A549 (cell line): ENCODE measurements around the gene CHMP2B. TPM values are rescaled to one million over a fixed set of nuclear protein-coding genes. Genes with fewer than 3 reads are reported as not detected.

Source experiments
- ATAC-seq, 2 experiments: fragments of 200-7000 bp in 1 of 2; fragments of >200 bp in 1 of 2; cut with Nextera tagmentation in 1 of 2; cut with Tn5 transposase in 1 of 2; 3 replicates each; pipeline versions ENCODE4 v1.8.0 to v1.9.1; 2018 to 2020; ENCODE audit warnings: mild to moderate bottlenecking in 1 of 2, moderate library complexity in 1 of 2
- CTCF ChIA-PET: fragments of 300-600 bp; sonication (Branson Sonifier 250); formaldehyde crosslinking; extraction: SDS; loops from one replicate; lab custom pipeline; 2021; ENCODE audit warnings: antibody characterized with exemption, inconsistent platforms; lab: Yijun Ruan, JAX
- POLR2A ChIA-PET: fragments of 350-600 bp; formaldehyde crosslinking; extraction: SDS; loops from one replicate; lab custom pipeline; 2021; ENCODE audit warnings: antibody characterized with exemption, inconsistent platforms; lab: Yijun Ruan, JAX
- DNase-seq, 2 experiments: peaks; one replicate each; pipeline versions ENCODE4 v3.0.0 to v3.0.0-alpha.2; 2011 to 2016; ENCODE audit warnings: low read depth in 1 of 2, low spot score in 1 of 2
- FAIRE-seq: peaks from 2 replicates; lab custom pipeline; 2011; peaks lifted over from hg19 to GRCh38; lab: Jason Lieb, UNC
- H3K27ac ChIP-seq, 2 experiments: fragments of >200 bp; sonication (Bioruptor Twin); formaldehyde crosslinking; 3 replicates each; pipeline ENCODE4 v1.5.1; 2016 to 2017
- H3K4me1 ChIP-seq: fragments of >200 bp; sonication (Bioruptor Twin); formaldehyde crosslinking; 3 replicates; pipeline ENCODE4 v1.6.1; 2016
- H3K4me2 ChIP-seq: fragments of >200 bp; sonication (Bioruptor Twin); formaldehyde crosslinking; 3 replicates; pipeline ENCODE4 v1.6.1; 2016
- H3K4me3 ChIP-seq: fragments of >200 bp; sonication (Bioruptor Twin); formaldehyde crosslinking; 3 replicates; pipeline ENCODE4 v1.5.1; 2016
- H3K9me3 ChIP-seq: fragments of >200 bp; sonication (Bioruptor Twin); formaldehyde crosslinking; 3 replicates; pipeline ENCODE4 v1.6.1; 2016
- CBX2 ChIP-seq: fragments of 200-600 bp; sonication (generic); IDR thresholded peaks from 2 replicates; pipeline ENCODE4 v1.6.1; 2016; ENCODE audit warnings: low read depth, mild to moderate bottlenecking, borderline replicate concordance
- CBX8 ChIP-seq: fragments of 200-600 bp; sonication (generic); IDR thresholded peaks from 2 replicates; pipeline ENCODE4 v1.6.1; 2016
- CEBPB ChIP-seq, 2 experiments: fragments of >200 bp in 1 of 2; sonication (Bioruptor Twin) in 1 of 2; formaldehyde crosslinking in 1 of 2; IDR thresholded peaks; 2 replicates each; pipeline ENCODE4 v1.6.1; 2012 to 2016
- CHD2 ChIP-seq: fragments of 150-350 bp; IDR thresholded peaks from 2 replicates; pipeline ENCODE4 v1.6.1; 2014; ENCODE audit warnings: low read length; ENCODE audit not compliant: partially characterized antibody
- EHMT2 ChIP-seq: fragments of 200-600 bp; sonication (generic); IDR thresholded peaks from 2 replicates; pipeline ENCODE4 v1.6.1; 2016; ENCODE audit warnings: antibody characterized with exemption, low read depth, mild to moderate bottlenecking, moderate library complexity
- ELK1 ChIP-seq: fragments of 150-350 bp; IDR thresholded peaks from 2 replicates; pipeline ENCODE4 v1.6.1; 2014; ENCODE audit warnings: low read depth, mild to moderate bottlenecking, low read length
- FOSB ChIP-seq: fragments of 250-450 bp; sonication (Bioruptor Pico); IDR thresholded peaks from 2 replicates; pipeline ENCODE4 v1.5.0; 2020; ENCODE audit warnings: mild to moderate bottlenecking, moderate library complexity
- FOSL2 ChIP-seq, 2 experiments: fragments of 450-650 bp in 1 of 2; fragments of >200 bp in 1 of 2; sonication (Bioruptor Twin) in 1 of 2; formaldehyde crosslinking; IDR thresholded peaks; 2 replicates each; pipeline versions ENCODE4 v1.5.0 to v1.6.1; 2016 to 2020; ENCODE audit warnings: mild to moderate bottlenecking in 1 of 2, moderate library complexity in 1 of 2
- FOXS1 ChIP-seq: fragments of 250-450 bp; sonication (Bioruptor Pico); IDR thresholded peaks from 2 replicates; pipeline ENCODE4 v1.5.0; 2020; ENCODE audit warnings: mild to moderate bottlenecking, moderate library complexity
- GATA3 ChIP-seq: IDR thresholded peaks from 2 replicates; pipeline ENCODE4 v1.6.1; 2012; ENCODE audit warnings: borderline replicate concordance
- JUN ChIP-seq, 2 experiments: fragments of >200 bp; sonication (Bioruptor Twin); formaldehyde crosslinking; IDR thresholded peaks; 2 replicates in 1 of 2; 3 replicates in 1 of 2; pipeline ENCODE4 v1.6.1; 2016 to 2017
- JUNB ChIP-seq: fragments of >200 bp; sonication (Bioruptor Twin); formaldehyde crosslinking; IDR thresholded peaks from 2 replicates; pipeline ENCODE4 v1.6.1; 2016
- KDM5A ChIP-seq: fragments of 200-600 bp; sonication (generic); IDR thresholded peaks from 2 replicates; pipeline ENCODE4 v1.6.1; 2016; ENCODE audit warnings: antibody characterized with exemption, mild to moderate bottlenecking
- MAFK ChIP-seq: fragments of 450-650 bp; IDR thresholded peaks from 2 replicates; pipeline ENCODE4 v1.6.1; 2014; ENCODE audit not compliant: partially characterized antibody
- MAZ ChIP-seq: fragments of 150-350 bp; IDR thresholded peaks from 2 replicates; pipeline ENCODE4 v1.6.1; 2014; ENCODE audit warnings: antibody characterized with exemption, low read depth, low read length, borderline replicate concordance
- MYC ChIP-seq: IDR thresholded peaks from 2 replicates; pipeline ENCODE4 v1.6.1; 2012; ENCODE audit warnings: mild to moderate bottlenecking, inconsistent platforms, low read length, improper control_type of control experiment, borderline replicate concordance
- NFE2L2 ChIP-seq: fragments of 150-350 bp; conservative IDR thresholded peaks from 2 replicates; pipeline ENCODE4 v1.6.1; 2014; ENCODE audit warnings: low read length
- NPAS2 ChIP-seq: fragments of 250-450 bp; sonication (Bioruptor Pico); IDR thresholded peaks from 2 replicates; pipeline ENCODE4 v1.8.0; 2022; ENCODE audit warnings: mild to moderate bottlenecking, moderate library complexity, borderline replicate concordance
- PHF8 ChIP-seq: fragments of 200-600 bp; sonication (generic); IDR thresholded peaks from 2 replicates; pipeline ENCODE4 v1.6.1; 2016; ENCODE audit warnings: low read depth, mild to moderate bottlenecking, antibody characterized with exemption, moderate library complexity, borderline replicate concordance
- POLR2A ChIP-seq: IDR thresholded peaks from 2 replicates; pipeline ENCODE4 v1.6.1; 2012; ENCODE audit warnings: mild to moderate bottlenecking, low read length
- RCOR1 ChIP-seq: fragments of 150-350 bp; IDR thresholded peaks from 2 replicates; pipeline ENCODE4 v1.6.1; 2014; ENCODE audit warnings: antibody characterized with exemption, low read length, low read depth
- REST ChIP-seq: fragments of 200-600 bp; sonication (generic); IDR thresholded peaks from 2 replicates; pipeline ENCODE4 v1.6.1; 2016; ENCODE audit warnings: antibody characterized with exemption, mild to moderate bottlenecking, moderate library complexity
- RFX5 ChIP-seq: fragments of 450-650 bp; IDR thresholded peaks from 2 replicates; pipeline ENCODE4 v1.7.1; 2014; ENCODE audit warnings: antibody characterized with exemption, mild to moderate bottlenecking, moderate library complexity
- SREBF2 ChIP-seq: fragments of 450-650 bp; IDR thresholded peaks from 2 replicates; pipeline ENCODE4 v1.6.1; 2014; ENCODE audit warnings: mild to moderate bottlenecking, moderate library complexity
- TFCP2L1 ChIP-seq: fragments of 250-450 bp; sonication (Bioruptor Pico); IDR thresholded peaks from 2 replicates; pipeline ENCODE4 v1.5.0; 2021; ENCODE audit warnings: mild to moderate bottlenecking
- TP53 ChIP-seq: fragments of 250-450 bp; sonication (Bioruptor Pico); IDR thresholded peaks from 2 replicates; pipeline ENCODE4 v1.5.0; 2021; ENCODE audit warnings: mild to moderate bottlenecking, moderate library complexity
- ZC3H11A ChIP-seq: fragments of 450-650 bp; IDR thresholded peaks from 2 replicates; pipeline ENCODE4 v1.6.1; 2014; ENCODE audit warnings: antibody characterized with exemption, mild to moderate bottlenecking
- ZNF302 ChIP-seq: fragments of 250-450 bp; sonication (Bioruptor Pico); IDR thresholded peaks from 2 replicates; pipeline ENCODE4 v1.9.0; 2021; ENCODE audit warnings: inconsistent platforms, mild to moderate bottlenecking, moderate library complexity
- ZSCAN20 ChIP-seq: fragments of 250-450 bp; sonication (Bioruptor Pico); IDR thresholded peaks from 2 replicates; pipeline ENCODE4 v1.8.0; 2022; ENCODE audit warnings: mild to moderate bottlenecking, moderate library complexity
- WGBS: methylation state at CpG from one replicate; pipeline ENCODE4 v1.1.6; 2017; ENCODE audit errors: missing lambda C conversion rate; 5-methylcytosine and 5-hydroxymethylcytosine counted together
- polyA plus RNA-seq, 4 experiments: library from polyadenylated mRNA; depleted of rRNA in 3 of 4; stranded (reverse); fragments of >200 nt; fragmentation: RNase III in 1 of 4; extraction: RNeasy Plus Mini Kit Qiagen cat#74134 plus additional on column Dnase treatment in 1 of 4; gene quantifications; 2 replicates in 3 of 4; 3 replicates in 1 of 4; pipeline ENCODE4 v1.2.3, GENCODE V29; 2011 to 2017
- TF ChIP-seq, protein P1 (sequence below): fragments of 250-450 bp; sonication (Bioruptor Pico); IDR thresholded peaks from 2 replicates; pipeline ENCODE4 v1.5.0; 2020; ENCODE audit warnings: low read depth, mild to moderate bottlenecking, moderate library complexity
- TF ChIP-seq, protein P2 (sequence below): IDR thresholded peaks from 2 replicates; pipeline ENCODE4 v1.6.1; 2012
- TF ChIP-seq, protein P3 (sequence below): fragments of >200 bp; sonication (Bioruptor Twin); formaldehyde crosslinking; IDR thresholded peaks from 2 replicates; pipeline ENCODE4 v1.6.1; 2016

The CHMP2B gene
- polyA plus RNA-seq, 2 of the 4 experiments (the other 2 are of a cell fraction), result 57.2 to 85.8 TPM

- Histone ChIP-seq H3K27ac (no peak overlapping the region), H3K4me2 (no peak overlapping the region), H3K4me3 (no peak overlapping the region), H3K4me1 (peaks cover 17% of the 10 kb centered on the region), H3K9me3 (peaks cover 7% of the 10 kb centered on the region; the same call in 2 of the 3 replicates)
- FAIRE-seq (no peak), DNase-seq (no peak), ATAC-seq (no peak)
- CTCF ChIA-PET, result interaction anchor here (1.6 kb wide), 1 partner anchor 32 kb away, joined by 3 read pairs; no protein-coding TSS in a partner anchor
- POLR2A ChIA-PET, result no interaction called here
- WGBS, result 74% methylated on average over 3 of the region's 3 CpGs
- TF ChIP-seq NFE2L2 (no peak), MAFK (peak; percentile 98)
- TF ChIP-seq, all 56 proteins: peak for 1
These were observed 27.0 kb upstream of the CHMP2B start for GRCh38 chr3:87200060-87200647.

GRCh38 chr3:87201727-87202126 lies 25.4 kb upstream of the CHMP2B start:
- 97% methylated on average over 1 of the region's 1 CpG for WGBS
- no peak for DNase-seq

DNA sequence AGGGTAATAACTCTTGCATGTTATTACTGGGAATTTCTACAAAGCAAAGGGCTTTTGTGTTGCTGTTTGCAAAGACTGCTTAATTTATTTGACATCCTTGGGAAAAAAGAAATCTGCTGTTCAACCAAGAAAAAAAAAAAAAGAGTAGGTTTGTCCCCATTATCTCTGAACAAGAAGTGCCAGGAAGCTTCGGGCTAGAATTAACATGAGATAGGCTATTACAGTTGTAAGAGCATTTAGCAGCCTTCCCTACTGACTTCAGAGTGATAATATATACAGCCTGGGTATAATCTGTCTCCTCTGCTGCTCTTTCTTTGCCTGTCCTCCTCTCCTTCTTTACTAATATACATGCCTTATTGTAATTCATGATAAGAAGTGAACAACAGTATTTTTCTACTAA lies 23.3 kb upstream of the CHMP2B start:
- ChIA-PET POLR2A (no interaction called here), CTCF (interaction anchor here (1.6 kb wide), 1 partner anchor 801 kb away, joined by 3 read pairs; no protein-coding TSS in a partner anchor)
- TF ChIP-seq ELK1 (no peak), CEBPB (IDR thresholded peaks at IDR 0.05) (no peak), KDM5A (no peak), CBX2 (no peak), PHF8 (no peak), MAZ (no peak), ZSCAN20 (CRISPR knock-in tag) (no peak), REST (no peak), JUN (IDR thresholded peaks at IDR 0.05) (no peak), NFE2L2 (no peak), EHMT2 (no peak), ZNF302 (CRISPR knock-in tag) (no peak), FOSB (CRISPR knock-in tag) (no peak)
- TF ChIP-seq, protein P1, sequence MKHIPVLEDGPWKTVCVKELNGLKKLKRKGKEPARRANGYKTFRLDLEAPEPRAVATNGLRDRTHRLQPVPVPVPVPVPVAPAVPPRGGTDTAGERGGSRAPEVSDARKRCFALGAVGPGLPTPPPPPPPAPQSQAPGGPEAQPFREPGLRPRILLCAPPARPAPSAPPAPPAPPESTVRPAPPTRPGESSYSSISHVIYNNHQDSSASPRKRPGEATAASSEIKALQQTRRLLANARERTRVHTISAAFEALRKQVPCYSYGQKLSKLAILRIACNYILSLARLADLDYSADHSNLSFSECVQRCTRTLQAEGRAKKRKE (CRISPR knock-in tag), result no peak
- Histone ChIP-seq H3K4me3 (no peak overlapping the region), H3K27ac (peak overlapping the region; percentile 11 to 65; a peak in 3 of 6 replicates), H3K4me2 (peak overlapping the region; percentile 22; the same call in 2 of the 3 replicates), H3K4me1 (peaks cover 47% of the 10 kb centered on the region), H3K9me3 (no peaks in the 10 kb centered on the region)
- ATAC-seq (no peak), FAIRE-seq (no peak), DNase-seq (no peak)
- 39% methylated on average over 1 of the region's 1 CpG for whole genome bisulfite sequencing

More at GRCh38 chr3:87201727-87202126, 25.4 kb upstream of the CHMP2B start:
- no peak for ATAC-seq
- FAIRE-seq, result no peak
- no peak overlapping the region for H3K4me2 ChIP-seq
- H3K9me3 ChIP-seq, result no peaks in the 10 kb centered on the region
- TF ChIP-seq, protein P2, sequence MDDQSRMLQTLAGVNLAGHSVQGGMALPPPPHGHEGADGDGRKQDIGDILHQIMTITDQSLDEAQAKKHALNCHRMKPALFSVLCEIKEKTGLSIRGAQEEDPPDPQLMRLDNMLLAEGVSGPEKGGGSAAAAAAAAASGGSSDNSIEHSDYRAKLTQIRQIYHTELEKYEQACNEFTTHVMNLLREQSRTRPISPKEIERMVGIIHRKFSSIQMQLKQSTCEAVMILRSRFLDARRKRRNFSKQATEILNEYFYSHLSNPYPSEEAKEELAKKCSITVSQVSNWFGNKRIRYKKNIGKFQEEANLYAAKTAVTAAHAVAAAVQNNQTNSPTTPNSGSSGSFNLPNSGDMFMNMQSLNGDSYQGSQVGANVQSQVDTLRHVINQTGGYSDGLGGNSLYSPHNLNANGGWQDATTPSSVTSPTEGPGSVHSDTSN, result no peak
- TF ChIP-seq MYC (no peak), RFX5 (no peak), FOXS1 (no peak), GATA3 (no peak), CHD2 (no peak), SREBF2 (no peak), NPAS2 (CRISPR knock-in tag) (no peak), TFCP2L1 (CRISPR knock-in tag) (no peak), ZC3H11A (no peak), RCOR1 (no peak), FOSL2 (IDR thresholded peaks at IDR 0.05) (no peak), FOSL2 (CRISPR knock-in tag; IDR thresholded peaks at IDR 0.05) (no peak), CBX8 (no peak), TP53 (CRISPR knock-in tag) (no peak), JUNB (no peak), POLR2A (no peak), EHMT2 (no peak), ZSCAN20 (CRISPR knock-in tag) (no peak), PHF8 (no peak)
- TF ChIP-seq, protein P3, sequence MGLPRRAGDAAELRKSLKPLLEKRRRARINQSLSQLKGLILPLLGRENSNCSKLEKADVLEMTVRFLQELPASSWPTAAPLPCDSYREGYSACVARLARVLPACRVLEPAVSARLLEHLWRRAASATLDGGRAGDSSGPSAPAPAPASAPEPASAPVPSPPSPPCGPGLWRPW, result no peak
- H3K27ac ChIP-seq, result no peak overlapping the region
- H3K4me3 ChIP-seq, result no peak overlapping the region
- CTCF ChIA-PET, result interaction anchor here (0.5 to 2.2 kb wide), 2 partner anchors 25 to 34 kb away, joined by 4 to 6 read pairs; no protein-coding TSS in a partner anchor
- H3K4me1 ChIP-seq, result peaks cover 28% of the 10 kb centered on the region
- POLR2A ChIA-PET, result no interaction called here
